AG08396 (cell line): ENCODE measurements around the gene RYR2.
"Not testable (repeated sequence)": the region's sequence is repeated elsewhere in the genome, so short reads cannot be mapped to it uniquely, and the experiment has no call there.

ENCODE experiments used
- DNase-seq: peaks from one replicate; pipeline ENCODE4 v3.0.0; 2012; ENCODE audit warnings: low spot score, mixed read lengths

RYR2 gene

DNA sequence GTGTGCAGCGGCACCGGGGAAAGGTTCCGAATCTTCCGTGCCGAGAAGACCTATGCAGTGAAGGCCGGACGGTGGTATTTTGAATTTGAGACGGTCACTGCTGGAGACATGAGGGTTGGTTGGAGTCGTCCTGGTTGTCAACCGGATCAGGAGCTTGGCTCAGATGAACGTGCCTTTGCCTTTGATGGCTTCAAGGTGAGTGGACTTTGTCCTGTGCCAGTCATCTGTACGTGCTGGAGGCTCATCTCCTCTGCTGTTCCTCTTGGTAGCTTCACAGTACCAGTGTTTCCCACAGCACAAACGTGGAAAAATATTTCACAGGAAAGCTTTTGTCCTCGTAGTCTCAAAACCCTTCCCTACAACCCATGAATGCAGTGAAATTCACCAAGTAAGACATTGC lies 524.6 kb downstream of the RYR2 start:
- no peak for DNase-seq

- no peak for DNase-seq
These were observed 527.0 kb downstream of the RYR2 start for GRCh38 chr1:237568955-237569354.

DNA sequence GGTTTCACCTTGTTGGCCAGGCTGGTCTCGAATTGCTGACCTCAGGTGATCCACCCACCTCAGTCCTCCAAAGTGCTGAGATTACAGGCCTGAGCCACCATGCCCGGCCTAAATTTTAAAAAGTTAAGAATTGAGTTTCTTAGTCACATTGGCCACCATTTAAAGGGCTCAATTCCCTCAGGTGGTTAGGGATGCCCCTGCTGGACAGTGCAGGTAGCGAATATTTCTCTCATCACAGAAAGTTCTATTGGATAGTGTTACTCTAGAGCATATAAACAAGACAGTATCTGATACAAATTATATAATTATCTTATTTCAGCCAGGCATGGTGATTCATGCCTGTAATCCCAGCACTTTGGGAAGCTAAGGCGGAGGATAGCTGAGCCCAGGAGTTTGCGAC lies 528.5 kb downstream of the RYR2 start:
- DNase-seq, result no peak

- DNase-seq, result no peak
These were observed 532.6 kb downstream of the RYR2 start for GRCh38 chr1:237574536-237574935.

- no peak for DNase-seq
These were observed 536.6 kb downstream of the RYR2 start for GRCh38 chr1:237578540-237578939.

- no peak for DNase-seq
These were observed 538.7 kb downstream of the RYR2 start for GRCh38 chr1:237580726-237581125.

- DNase-seq, result no peak
These were observed 541.3 kb downstream of the RYR2 start for GRCh38 chr1:237583270-237583669.

DNA sequence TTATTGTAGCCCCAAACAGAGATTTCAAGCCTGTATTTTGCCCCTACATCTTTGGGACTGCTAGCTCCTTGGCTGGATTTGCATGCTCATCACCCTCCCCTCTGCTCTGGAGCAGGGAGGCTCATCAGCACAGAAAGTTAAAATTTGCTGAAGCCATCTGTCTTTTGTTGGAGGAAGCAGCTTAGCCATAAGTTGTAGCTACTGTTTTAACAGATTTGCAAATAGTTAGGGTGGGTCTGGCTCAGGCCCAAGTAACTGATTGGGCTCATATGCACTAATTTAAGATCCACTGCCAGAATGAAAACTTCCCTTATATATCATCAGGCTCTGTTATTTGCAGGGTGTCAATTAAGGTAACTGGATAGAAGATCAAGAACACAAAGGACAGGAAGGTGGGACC lies 541.8 kb downstream of the RYR2 start:
- DNase-seq, result no peak

- no peak for DNase-seq
These were observed 548.4 kb downstream of the RYR2 start for GRCh38 chr1:237590386-237590785.

GRCh38 chr1:237591353-237591752 lies 549.4 kb downstream of the RYR2 start:
- no peak for DNase-seq

DNA sequence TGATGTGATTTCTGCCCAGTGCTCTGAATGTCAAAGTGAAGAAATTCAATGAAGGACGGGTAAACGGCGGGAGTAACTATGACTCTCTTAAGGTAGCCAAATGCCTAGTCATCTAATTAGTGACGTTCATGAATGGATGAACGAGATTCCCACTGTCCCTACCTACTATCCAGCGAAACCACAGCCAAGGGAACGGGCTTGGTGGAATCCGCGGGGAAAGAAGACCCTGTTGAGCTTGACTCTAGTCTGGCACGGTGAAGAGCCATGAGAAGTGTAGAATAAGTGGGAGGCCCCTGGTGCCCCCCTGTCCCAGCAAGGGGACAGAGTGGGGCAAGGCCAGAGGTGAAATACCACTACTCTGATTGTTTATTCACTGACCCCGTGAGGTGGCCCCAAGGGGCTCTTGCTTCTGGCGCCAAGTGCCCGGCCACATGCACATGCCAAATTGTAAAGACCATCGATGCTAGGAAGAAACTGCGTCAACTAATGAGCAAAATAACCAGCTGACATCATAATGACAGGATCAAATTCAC lies 561.1 kb downstream of the RYR2 start:
- DNase-seq, result not testable (repeated sequence)

DNA sequence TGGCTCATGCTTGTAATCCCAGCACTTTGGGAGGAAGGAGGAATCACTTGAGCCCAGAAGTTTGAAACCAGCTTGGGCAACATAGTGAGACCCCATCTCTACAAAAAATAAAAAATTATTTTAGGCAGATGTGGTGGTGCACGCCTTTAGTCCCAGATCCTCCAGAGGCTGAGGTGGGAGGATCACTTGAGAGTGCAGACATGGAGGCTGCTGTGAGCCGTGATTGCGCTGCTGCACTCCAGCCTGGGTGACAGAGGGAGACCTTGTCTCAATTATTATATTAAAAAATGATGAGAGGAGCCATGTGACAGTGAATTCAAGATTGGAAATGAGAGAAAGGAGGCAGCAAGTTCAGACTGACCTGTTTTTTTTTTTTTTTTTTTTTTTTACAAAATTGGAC lies 566.4 kb downstream of the RYR2 start:
- no peak for DNase-seq

- DNase-seq, result no peak
These were observed 568.2 kb downstream of the RYR2 start for GRCh38 chr1:237610157-237610556.

GRCh38 chr1:237613984-237614383 lies 572.0 kb downstream of the RYR2 start:
- DNase-seq, result no peak

DNA sequence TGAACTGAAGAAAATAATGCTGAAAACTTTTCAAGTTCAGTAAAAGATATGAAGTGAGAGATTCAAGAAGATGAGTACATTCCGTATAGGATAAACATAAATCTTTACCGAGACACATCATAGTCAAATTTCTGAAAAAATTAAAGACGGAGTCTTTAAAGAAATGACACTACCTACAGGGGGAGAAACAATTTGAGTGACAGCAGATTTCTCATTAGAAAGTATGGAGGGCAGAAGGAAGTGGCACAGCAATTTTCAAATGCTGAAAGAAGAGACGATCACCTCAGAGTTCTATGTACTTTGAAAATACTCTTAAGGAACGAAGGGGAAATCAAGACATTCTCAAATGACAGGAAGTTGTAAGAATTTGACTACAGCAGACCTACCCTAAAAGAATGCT lies 577.6 kb downstream of the RYR2 start:
- no peak for DNase-seq

DNA sequence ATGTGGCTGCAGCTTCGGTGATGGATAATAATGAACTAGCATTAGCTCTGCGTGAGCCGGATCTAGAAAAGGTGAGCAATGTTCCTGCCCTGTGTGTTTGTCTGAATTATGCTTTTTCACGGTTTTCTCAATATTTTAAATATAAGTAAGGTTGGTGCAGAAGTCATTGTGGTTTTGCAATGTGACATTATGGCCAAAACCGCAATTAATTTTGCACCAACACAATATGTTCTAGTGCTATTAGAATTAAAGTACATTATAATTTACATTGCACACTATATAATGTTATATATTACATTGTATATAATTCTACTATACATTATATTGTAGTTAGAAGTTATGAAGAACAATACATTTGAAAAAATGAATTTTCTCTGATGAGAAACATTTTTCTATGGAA lies 592.9 kb downstream of the RYR2 start:
- no peak for DNase-seq

GRCh38 chr1:237638555-237638954 lies 596.6 kb downstream of the RYR2 start:
- DNase-seq, result no peak

GRCh38 chr1:237640011-237640671 lies 598.2 kb downstream of the RYR2 start:
- DNase-seq, result no peak

- no peak for DNase-seq
These were observed 599.0 kb downstream of the RYR2 start for GRCh38 chr1:237640966-237641365.

GRCh38 chr1:237650809-237651208 lies 608.8 kb downstream of the RYR2 start:
- DNase-seq, result no peak

DNA sequence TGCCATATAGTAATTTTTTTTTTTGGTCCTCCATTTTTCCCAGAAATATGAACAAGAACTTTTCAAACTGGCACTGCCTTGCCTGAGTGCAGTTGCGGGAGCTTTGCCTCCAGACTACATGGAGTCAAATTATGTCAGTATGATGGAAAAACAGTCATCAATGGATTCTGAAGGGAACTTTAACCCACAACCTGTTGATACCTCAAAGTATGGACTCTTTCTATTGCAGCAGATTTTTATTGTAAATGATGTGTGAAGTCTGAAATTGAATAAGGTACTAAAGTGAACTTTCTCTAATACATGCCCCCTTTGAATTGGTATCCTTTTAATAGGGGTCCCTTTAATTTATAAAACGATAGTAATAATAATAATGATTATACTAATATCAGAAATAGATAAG lies 613.8 kb downstream of the RYR2 start:
- DNase-seq, result no peak

DNA sequence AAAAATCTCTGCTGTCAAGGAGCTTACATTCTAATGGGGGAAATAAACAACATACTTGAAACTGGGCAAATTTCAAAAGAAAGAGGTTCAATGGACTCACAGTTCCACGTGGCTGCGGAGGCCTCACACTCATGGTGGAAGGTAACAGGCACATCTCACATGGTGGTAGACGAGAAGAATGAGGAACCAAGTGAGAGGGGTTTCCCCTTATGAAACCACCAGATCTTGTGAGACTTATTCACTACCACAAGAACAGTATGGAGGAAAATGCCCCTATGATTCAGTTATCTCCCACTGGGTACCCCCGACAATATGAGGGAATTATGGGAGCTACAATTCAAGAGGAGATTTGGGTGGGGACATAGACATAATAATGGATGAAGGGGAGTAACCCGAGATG lies 622.4 kb downstream of the RYR2 start:
- no peak for DNase-seq

DNA sequence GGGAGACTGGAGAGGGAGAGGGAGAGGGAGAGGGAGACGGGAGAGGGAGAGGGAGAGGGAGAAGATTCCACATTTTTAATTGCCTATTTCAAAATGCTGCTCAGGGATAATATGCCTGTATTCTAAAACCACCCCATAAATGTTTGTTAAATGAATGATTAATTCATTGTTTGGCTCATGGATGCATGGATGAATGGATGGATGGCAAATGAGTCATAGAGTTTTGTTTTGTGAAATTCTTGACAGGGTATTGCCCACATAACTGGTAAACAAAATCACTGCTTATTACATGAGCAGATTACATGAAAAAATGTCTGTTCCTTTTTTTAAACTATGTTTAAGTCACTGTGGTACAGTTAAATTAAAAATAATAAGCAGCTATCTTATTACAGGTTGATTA lies 628.3 kb downstream of the RYR2 start:
- no peak for DNase-seq

DNA sequence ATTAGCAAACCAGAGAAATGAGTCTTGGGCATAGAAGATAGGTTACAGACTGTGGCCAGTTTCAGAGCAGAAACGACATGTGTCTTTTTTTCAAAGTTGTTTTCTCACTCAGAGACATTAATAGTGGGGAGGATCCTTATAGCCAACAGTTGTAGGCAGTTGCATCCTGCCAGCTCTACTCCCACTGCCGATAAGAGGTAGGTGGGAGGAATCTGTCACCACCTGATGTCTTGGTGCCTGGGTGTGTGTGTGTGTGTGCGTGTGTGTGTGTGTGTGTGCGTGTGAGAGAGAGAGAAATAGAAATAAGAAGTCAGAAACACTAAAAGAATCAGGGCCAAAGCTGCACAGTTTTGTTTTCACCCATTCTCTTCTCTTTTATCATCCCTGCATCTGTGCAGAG lies 629.3 kb downstream of the RYR2 start:
- no peak for DNase-seq
